GM18870 (cell line): ENCODE results near the gene TP53TG3F.
"Not testable (repeated sequence)": the region's sequence is repeated elsewhere in the genome, so short reads cannot be mapped to it uniquely, and the experiment has no call there.

Experiments
- ATAC-seq: cut with Tn5 transposase; IDR thresholded peaks from one replicate; pipeline ENCODE4 v1.9.1; 2021; ENCODE audit warnings: moderate library complexity; ENCODE audit not compliant: unreplicated experiment

Gene TP53TG3F, protein sequence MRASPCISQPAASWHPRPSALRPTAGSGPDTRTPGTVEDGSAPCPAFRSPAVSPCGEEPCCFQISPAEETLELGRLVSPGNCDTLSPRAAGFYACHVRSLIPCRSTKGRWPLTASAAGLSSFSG

DNA sequence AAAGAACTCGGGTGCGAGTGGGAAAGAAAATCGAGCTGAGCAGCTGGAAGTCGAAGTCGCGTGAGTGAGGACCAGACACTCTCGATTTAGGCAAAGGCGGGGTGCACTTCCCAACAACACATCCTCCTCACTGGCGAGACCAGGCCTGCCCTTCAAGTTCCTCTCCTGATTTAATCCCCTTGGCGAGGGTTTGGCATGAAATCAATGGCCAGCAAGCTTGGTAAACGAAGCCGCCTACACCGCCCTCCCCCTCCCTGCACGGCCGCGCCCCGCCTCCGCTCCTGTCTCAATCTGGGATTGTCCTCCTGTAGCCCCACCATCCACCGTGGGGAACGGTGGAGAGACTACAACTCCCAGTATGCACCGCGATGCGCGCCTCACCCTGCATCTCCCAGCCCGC is at the start of gene TP53TG3F:
Gene TP53TG3F, plus strand, starts transcription at position 301 of the 400 bp plus-strand sequence. Its CDS starts 68 bp downstream, at position 369.
- ATAC-seq, result not testable (repeated sequence)

DNA sequence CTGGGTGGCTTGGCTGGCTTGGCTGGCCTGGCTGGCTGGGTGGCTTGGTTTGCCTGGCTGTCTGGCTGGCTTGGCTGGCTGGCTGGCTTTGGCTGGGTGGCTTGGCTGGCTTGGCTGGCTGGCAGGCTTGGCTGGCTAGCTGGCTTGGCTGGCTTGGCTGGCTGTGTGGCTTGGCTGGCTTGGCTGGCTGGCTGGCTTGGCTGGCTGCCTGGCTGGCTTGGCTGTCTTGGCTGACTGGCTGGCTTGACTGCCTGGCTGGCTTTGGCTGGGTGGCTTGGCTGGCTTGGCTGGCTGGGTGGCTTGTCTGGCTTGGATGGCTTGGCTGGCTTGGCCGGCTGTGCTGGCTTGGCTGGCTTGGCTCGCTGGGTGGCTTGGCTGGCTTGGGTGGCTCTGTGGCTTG is 32.2 kb downstream of the TP53TG3F start:
- not testable (repeated sequence) for ATAC-seq

GRCh38 chr16:33507231-33507630 is 47.8 kb downstream of the TP53TG3F start:
- ATAC-seq, result not testable (repeated sequence)

GRCh38 chr16:33509070-33509469 is 49.7 kb downstream of the TP53TG3F start:
- not testable (repeated sequence) for ATAC-seq

GRCh38 chr16:33509906-33510305 is 50.5 kb downstream of the TP53TG3F start:
- not testable (repeated sequence) for ATAC-seq
